Trophoblast cell (in vitro differentiated cells and primary cell): ENCODE results near the gene EGFR.

Experiments
- DNase-seq, 2 donors: peaks; one replicate each; pipeline ENCODE4 v3.0.0-alpha.2; 2016
- H2AFZ ChIP-seq: 2 replicates; pipeline ENCODE4 v1.6.1; 2013; ENCODE audit warnings: low read length, moderate library complexity, mild to moderate bottlenecking; ENCODE audit not compliant: insufficient read depth, poor library complexity
- H2AK5ac ChIP-seq: 2 replicates; pipeline ENCODE4 v1.6.1; 2013; ENCODE audit warnings: mild to moderate bottlenecking, low read length
- H2BK120ac ChIP-seq: 2 replicates; pipeline ENCODE4 v1.6.1; 2013; ENCODE audit warnings: low read length, mild to moderate bottlenecking, moderate library complexity; ENCODE audit not compliant: insufficient read depth, poor library complexity
- H2BK12ac ChIP-seq: 2 replicates; pipeline ENCODE4 v1.6.1; 2013; ENCODE audit warnings: mild to moderate bottlenecking, low read length, moderate library complexity
- H2BK5ac ChIP-seq: 2 replicates; pipeline ENCODE4 v1.6.1; 2013; ENCODE audit warnings: low read length, low read depth, moderate library complexity, mild to moderate bottlenecking; ENCODE audit not compliant: poor library complexity
- H3K14ac ChIP-seq: 2 replicates; pipeline ENCODE4 v1.6.1; 2013; ENCODE audit warnings: mild to moderate bottlenecking, low read length
- H3K18ac ChIP-seq: 2 replicates; pipeline ENCODE4 v1.6.1; 2013; ENCODE audit warnings: mild to moderate bottlenecking, low read length
- H3K23ac ChIP-seq: 2 replicates; pipeline ENCODE4 v1.6.1; 2013; ENCODE audit warnings: low read length
- H3K27ac ChIP-seq: 2 replicates; pipeline ENCODE4 v1.5.1; 2013; ENCODE audit warnings: low read depth, mild to moderate bottlenecking, inconsistent platforms, low read length, moderate library complexity
- H3K27me3 ChIP-seq: 2 replicates; pipeline ENCODE4 v1.6.1; 2013; ENCODE audit warnings: inconsistent platforms, mild to moderate bottlenecking, low read length, moderate library complexity; ENCODE audit not compliant: insufficient read depth
- H3K36me3 ChIP-seq, 2 experiments: 1 replicate in 1 of 2; 2 replicates in 1 of 2; pipeline ENCODE4 v1.6.1; 2013; ENCODE audit warnings: low read length in 2 of 2, mild to moderate bottlenecking in 2 of 2, moderate library complexity in 1 of 2; ENCODE audit not compliant: insufficient read depth in 2 of 2, control insufficient read depth in 1 of 2
- H3K4ac ChIP-seq: 2 replicates; pipeline ENCODE4 v1.6.1; 2013; ENCODE audit warnings: low read depth, mild to moderate bottlenecking, low read length, moderate library complexity
- H3K4me1 ChIP-seq, 2 experiments: 1 replicate in 1 of 2; 2 replicates in 1 of 2; pipeline ENCODE4 v1.6.1; 2013; ENCODE audit warnings: low read length in 2 of 2, mild to moderate bottlenecking in 2 of 2, moderate library complexity in 1 of 2; ENCODE audit not compliant: insufficient read depth in 2 of 2, control insufficient read depth in 1 of 2
- H3K4me2 ChIP-seq: 2 replicates; pipeline ENCODE4 v1.6.1; 2013; ENCODE audit warnings: inconsistent platforms, mild to moderate bottlenecking, low read length, moderate library complexity
- H3K4me3 ChIP-seq: 2 replicates; pipeline ENCODE4 v1.5.1; 2013; ENCODE audit warnings: mild to moderate bottlenecking, low read depth, low read length, inconsistent platforms
- H3K79me1 ChIP-seq: one replicate; pipeline ENCODE4 v1.6.1; 2013; ENCODE audit warnings: low read length
- H3K79me2 ChIP-seq: 2 replicates; pipeline ENCODE4 v1.6.1; 2013; ENCODE audit warnings: low read length, mild to moderate bottlenecking; ENCODE audit not compliant: control insufficient read depth, insufficient read depth, poor library complexity
- H3K9ac ChIP-seq: 2 replicates; pipeline ENCODE4 v1.6.1; 2013; ENCODE audit warnings: mild to moderate bottlenecking, low read length
- H3K9me3 ChIP-seq: 2 replicates; pipeline ENCODE4 v1.6.1; 2013; ENCODE audit warnings: low read depth, mild to moderate bottlenecking, control low read depth, inconsistent platforms, low read length; ENCODE audit not compliant: insufficient read depth
- H4K12ac ChIP-seq: 2 replicates; pipeline ENCODE4 v1.6.1; 2013; ENCODE audit warnings: low read depth, mild to moderate bottlenecking, low read length, moderate library complexity
- H4K8ac ChIP-seq: 2 replicates; pipeline ENCODE4 v1.6.1; 2013; ENCODE audit warnings: low read depth, mild to moderate bottlenecking, low read length, moderate library complexity
- H4K91ac ChIP-seq: one replicate; pipeline ENCODE4 v1.6.1; 2013; ENCODE audit warnings: low read depth, mild to moderate bottlenecking, low read length, moderate library complexity
- WGBS: extraction: QIAGEN DNeasy Blood & Tissue Kit; methylation state at CpG from one replicate; pipeline ENCODE4 v1.1.7; 2013; ENCODE audit warnings: missing lambda C conversion rate; ENCODE audit not compliant: insufficient read length, insufficient coverage; ENCODE audit errors: extremely low coverage; 5-methylcytosine and 5-hydroxymethylcytosine counted together

The EGFR gene

DNA sequence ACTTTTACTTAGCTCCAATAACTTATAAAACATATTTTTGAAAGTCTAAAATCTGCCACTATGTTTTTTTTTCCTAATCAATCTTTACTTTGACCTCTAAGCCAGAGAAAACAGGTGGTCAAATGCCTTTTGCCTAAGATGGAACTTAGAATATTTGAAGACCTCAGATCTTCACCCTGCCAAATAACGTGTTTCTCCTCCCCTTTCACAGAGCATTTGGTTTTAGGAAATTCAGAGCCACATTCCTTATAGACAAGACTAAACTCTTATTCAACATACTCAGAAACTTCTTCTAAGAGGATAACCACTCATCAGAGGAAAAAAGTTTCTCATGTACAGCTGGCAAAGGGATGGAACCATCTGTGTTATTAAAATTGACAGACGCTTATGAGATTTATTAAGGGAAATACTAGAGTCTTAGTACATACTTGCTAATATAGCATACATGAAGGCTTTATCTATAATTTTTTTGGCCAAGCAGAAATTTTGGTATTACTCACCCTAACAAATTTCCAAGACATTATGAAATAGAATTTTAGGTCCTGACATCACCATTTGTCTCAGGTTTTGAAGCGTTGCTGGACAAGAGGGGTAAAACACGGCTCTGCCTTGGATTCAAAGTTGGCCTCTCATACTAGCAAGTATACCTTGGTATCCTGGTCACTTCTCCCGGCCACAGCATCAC, 2.6 kb upstream of the EGFR start:
- H2AK5ac ChIP-seq: no peak overlapping the region
- H3K4me1 ChIP-seq: peaks cover 4% of the 10 kb centered on the region in 2 experiments
- no peak overlapping the region for H3K23ac ChIP-seq
- H2BK12ac ChIP-seq: no peak overlapping the region
- DNase-seq: peak in 1 of 2 donors; percentile 62
- H3K79me1 ChIP-seq: peaks cover 9% of the 10 kb centered on the region
- no peak overlapping the region for H3K9ac ChIP-seq
- no peak overlapping the region for H3K27ac ChIP-seq
- no peak overlapping the region for H2BK5ac ChIP-seq
- H3K9me3 ChIP-seq: peaks cover 2% of the 10 kb centered on the region
- H3K36me3 ChIP-seq: no peaks in the 10 kb centered on the region
- no peaks in the 10 kb centered on the region for H3K27me3 ChIP-seq
- no peak overlapping the region for H4K12ac ChIP-seq
- H3K4ac ChIP-seq: no peak overlapping the region
- H4K8ac ChIP-seq: no peak overlapping the region
- H3K4me2 ChIP-seq: no peak overlapping the region
- H3K18ac ChIP-seq: no peak overlapping the region
- no peak overlapping the region for H3K4me3 ChIP-seq
- H3K79me2 ChIP-seq: peaks cover 6% of the 10 kb centered on the region
- H4K91ac ChIP-seq: no peak overlapping the region
- no peak overlapping the region for H3K14ac ChIP-seq
- no peak overlapping the region for H2BK120ac ChIP-seq
- no peak overlapping the region for H2AFZ ChIP-seq
- WGBS: no CpG with 5 or more reads among the region's 5 CpGs

DNA sequence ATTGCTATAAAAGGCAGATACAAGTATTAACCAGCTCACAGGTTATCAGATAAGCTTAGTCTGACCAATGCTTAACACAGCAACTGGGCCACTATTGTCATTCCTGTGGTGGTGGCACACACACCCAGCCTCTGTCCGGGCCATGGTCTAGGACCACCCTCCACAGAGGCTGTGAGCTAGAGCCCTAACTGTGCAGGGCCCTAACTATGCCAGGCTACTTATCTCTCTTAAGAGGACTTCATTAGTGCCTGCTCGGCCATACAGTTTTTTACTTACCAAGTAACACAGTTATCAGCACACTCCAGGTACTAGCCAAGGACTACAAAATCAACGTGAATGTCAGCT, 2.1 kb upstream of the EGFR start:
- Histone ChIP-seq H2BK5ac (no peak overlapping the region), H2BK12ac (no peak overlapping the region), H3K4ac (no peak overlapping the region), H4K12ac (no peak overlapping the region), H4K91ac (no peak overlapping the region), H3K23ac (no peak overlapping the region), H2AK5ac (no peak overlapping the region), H3K14ac (no peak overlapping the region), H3K9me3 (peaks cover 2% of the 10 kb centered on the region), H3K9ac (no peak overlapping the region), H2BK120ac (no peak overlapping the region), H3K4me1 (peaks cover 4 to 6% of the 10 kb centered on the region in 2 experiments), H3K79me2 (peaks cover 6% of the 10 kb centered on the region), H2AFZ (no peak overlapping the region), H3K4me2 (no peak overlapping the region), H4K8ac (no peak overlapping the region), H3K79me1 (peaks cover 10% of the 10 kb centered on the region), H3K27ac (no peak overlapping the region), H3K36me3 (no peaks in the 10 kb centered on the region), H3K27me3 (no peaks in the 10 kb centered on the region), H3K18ac (no peak overlapping the region), H3K4me3 (no peak overlapping the region)
- no peak for DNase-seq
- WGBS: no CpG with 5 or more reads among the region's 3 CpGs

GRCh38 chr7:55017841-55018240, 976 bp upstream of the EGFR start:
- Histone ChIP-seq H2AFZ (no peak overlapping the region), H3K4me2 (no peak overlapping the region), H2AK5ac (no peak overlapping the region), H3K4ac (no peak overlapping the region), H3K27ac (no peak overlapping the region), H3K14ac (no peak overlapping the region), H4K8ac (no peak overlapping the region), H4K91ac (no peak overlapping the region), H3K27me3 (no peaks in the 10 kb centered on the region), H3K18ac (no peak overlapping the region), H4K12ac (no peak overlapping the region), H3K79me2 (peaks cover 8% of the 10 kb centered on the region), H3K4me3 (no peak overlapping the region), H2BK12ac (no peak overlapping the region), H2BK120ac (no peak overlapping the region), H2BK5ac (no peak overlapping the region), H3K36me3 (no peaks in the 10 kb centered on the region), H3K23ac (no peak overlapping the region), H3K4me1 (peaks cover 8 to 13% of the 10 kb centered on the region in 2 experiments), H3K79me1 (peaks cover 14% of the 10 kb centered on the region), H3K9me3 (peaks cover 2% of the 10 kb centered on the region), H3K9ac (no peak overlapping the region)
- DNase-seq: no peak
- WGBS: no CpG with 5 or more reads among the region's 6 CpGs

GRCh38 chr7:55019191-55019690, 424 bp downstream of the EGFR start:
- peak overlapping the region; percentile 95 for H3K4me2 ChIP-seq
- peak overlapping the region; percentile 36 for H2BK120ac ChIP-seq
- H2BK12ac ChIP-seq: peak overlapping the region; percentile 5
- H4K12ac ChIP-seq: peak overlapping the region; percentile 35
- whole genome bisulfite sequencing: no CpG with 5 or more reads among the region's 70 CpGs
- no peak overlapping the region for H2AK5ac ChIP-seq
- H3K36me3 ChIP-seq: no peaks in the 10 kb centered on the region
- H3K23ac ChIP-seq: peak overlapping the region; percentile 24
- H3K4me1 ChIP-seq: peaks cover 8 to 13% of the 10 kb centered on the region in 2 experiments
- peak in 1 of 2 donors; percentile 23 for DNase-seq
- peak overlapping the region; percentile 11 for H4K8ac ChIP-seq
- peaks cover 2% of the 10 kb centered on the region for H3K9me3 ChIP-seq
- H3K27ac ChIP-seq: peak overlapping the region; percentile 74
- H2BK5ac ChIP-seq: peak overlapping the region; percentile 82
- peak overlapping the region; percentile 87 for H3K14ac ChIP-seq
- peak overlapping the region; percentile 85 for H3K4me3 ChIP-seq
- peaks cover 14% of the 10 kb centered on the region for H3K79me1 ChIP-seq
- H4K91ac ChIP-seq: peak overlapping the region; percentile 46
- peaks cover 8% of the 10 kb centered on the region for H3K79me2 ChIP-seq
- H3K27me3 ChIP-seq: no peaks in the 10 kb centered on the region
- H2AFZ ChIP-seq: peak overlapping the region; percentile 71
- peak overlapping the region; percentile 89 for H3K9ac ChIP-seq
- peak overlapping the region; percentile 22 for H3K4ac ChIP-seq
- H3K18ac ChIP-seq: peak overlapping the region; percentile 88
